Activated CD4-positive, alpha-beta memory T cell treated with anti-CD3 and anti-CD28 coated beads, Interleukin-2, amount 10 ng/mL, durations not matched to agents 7 days and 5 days (primary cell): Measurements from ENCODE around the gene EXOC4. TPM values are rescaled to one million over a fixed set of nuclear protein-coding genes. Genes with fewer than 3 reads are reported as not detected.
"Not testable (repeated sequence)": the region's sequence is repeated elsewhere in the genome, so short reads cannot be mapped to it uniquely, and the experiment has no call there.

Experiments used
- CTCF ChIA-PET: fragments of 350-600 bp; sonication (Branson Sonifier 250); formaldehyde crosslinking; loops from one replicate; lab custom pipeline; 2021; ENCODE audit warnings: antibody characterized with exemption, inconsistent platforms; lab: Charles Lee
- POLR2A ChIA-PET: fragments of 350-600 bp; sonication (Branson Sonifier 250); formaldehyde crosslinking; loops from one replicate; lab custom pipeline; 2021; ENCODE audit warnings: antibody characterized with exemption; lab: Charles Lee
- DNase-seq: peaks from one replicate; pipeline ENCODE4 v3.0.0-alpha.2; 2020
- H3K27ac Mint-ChIP-seq: one replicate; pipeline ENCODE4 v1.8.0; 2021; ENCODE audit warnings: mild to moderate bottlenecking, mixed read lengths
- H3K27me3 Mint-ChIP-seq: one replicate; pipeline ENCODE4 v1.8.0; 2021; ENCODE audit warnings: mixed read lengths
- H3K36me3 Mint-ChIP-seq: one replicate; pipeline ENCODE4 v1.8.0; 2021; ENCODE audit warnings: low read depth, mixed read lengths
- H3K4me1 Mint-ChIP-seq: one replicate; pipeline ENCODE4 v1.8.0; 2021; ENCODE audit warnings: mixed read lengths
- H3K4me3 Mint-ChIP-seq: one replicate; pipeline ENCODE4 v1.8.0; 2021; ENCODE audit warnings: mild to moderate bottlenecking, mixed read lengths
- H3K9me3 Mint-ChIP-seq: one replicate; pipeline ENCODE4 v1.8.0; 2021; ENCODE audit warnings: mixed read lengths
- total RNA-seq, 2 experiments: library from RNA; stranded (reverse); gene quantifications; one replicate each; pipeline ENCODE4 v1.2.3, GENCODE V29; 2021

Gene EXOC4
- total RNA-seq, 2 experiments from 2014 or later = 70.1 to 71.1 TPM

DNA sequence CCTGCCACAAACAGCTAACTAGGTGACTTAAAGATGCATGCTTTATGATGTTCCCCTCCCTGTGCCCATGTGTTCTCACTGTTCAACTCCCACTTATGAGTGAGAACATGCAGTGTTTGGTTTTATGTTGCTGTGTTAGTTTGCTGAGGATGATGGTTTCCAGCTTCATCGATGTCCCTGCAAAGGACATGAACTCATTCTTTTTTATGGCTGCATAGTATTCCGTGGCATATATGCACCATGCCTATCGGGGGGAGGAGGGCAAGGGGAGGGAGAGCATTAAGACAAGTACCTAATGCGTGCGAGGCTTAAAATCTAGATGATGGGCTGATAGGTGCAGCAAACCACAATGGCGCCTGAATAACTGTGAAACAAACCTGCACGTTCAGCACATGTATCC, 741.2 kb downstream of the EXOC4 start:
- POLR2A ChIA-PET, DNase-seq, H3K4me3 Mint-ChIP-seq, H3K36me3 Mint-ChIP-seq, H3K4me1 Mint-ChIP-seq, H3K27me3 Mint-ChIP-seq, CTCF ChIA-PET, H3K27ac Mint-ChIP-seq, H3K9me3 Mint-ChIP-seq: not testable (repeated sequence)

DNA sequence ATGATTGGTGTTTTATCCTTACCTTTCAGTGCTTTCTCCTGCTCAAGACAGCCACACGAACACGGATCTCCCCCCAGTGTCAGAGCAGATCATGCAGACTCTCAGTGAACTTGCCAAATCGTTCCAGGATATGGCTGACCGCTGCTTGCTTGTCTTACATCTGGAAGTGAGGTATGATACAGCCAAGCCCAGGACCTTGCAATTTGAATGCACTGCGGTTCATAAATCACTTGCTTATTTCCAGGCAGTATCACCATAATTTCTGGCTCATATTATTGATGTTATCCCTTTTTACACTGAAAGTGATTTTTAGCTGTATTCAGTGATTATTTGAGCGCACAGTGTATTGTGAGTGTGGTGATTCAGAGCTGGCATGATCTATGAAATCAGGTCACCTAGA, 744.6 kb downstream of the EXOC4 start:
- CTCF ChIA-PET = no interaction called here

DNA sequence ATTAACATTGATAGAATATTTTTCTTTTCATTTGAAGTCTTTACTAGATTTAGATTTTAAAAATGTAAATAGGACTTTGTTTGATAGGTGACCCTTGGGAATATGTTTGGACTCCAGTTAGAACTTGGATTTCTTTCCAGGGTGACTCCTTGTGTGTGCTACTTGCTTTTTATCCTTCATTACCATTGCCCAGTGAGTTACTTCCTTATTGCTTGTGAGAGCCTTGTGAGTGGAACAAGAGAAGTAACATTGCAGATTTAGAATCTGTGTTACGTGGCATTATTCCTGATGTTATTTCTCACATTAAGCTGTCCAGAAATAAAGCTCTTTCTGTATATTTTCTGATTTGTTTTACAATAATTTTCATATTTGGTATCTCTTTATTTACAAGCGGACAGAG, 746.3 kb downstream of the EXOC4 start:
- Mint-ChIP-seq H3K4me3 (no peak overlapping the region), H3K4me1 (no peaks in the 10 kb centered on the region), H3K9me3 (no peaks in the 10 kb centered on the region), H3K27ac (no peak overlapping the region), H3K36me3 (peaks cover 8% of the 10 kb centered on the region), H3K27me3 (no peaks in the 10 kb centered on the region)
- DNase-seq = no peak
- ChIA-PET CTCF (no interaction called here), POLR2A (no interaction called here)

More for the DNA sequence above, 744.6 kb downstream of the EXOC4 start:
- Mint-ChIP-seq H3K4me3 (no peak overlapping the region), H3K27me3 (no peaks in the 10 kb centered on the region), H3K9me3 (no peaks in the 10 kb centered on the region), H3K4me1 (no peaks in the 10 kb centered on the region), H3K27ac (no peak overlapping the region), H3K36me3 (peaks cover 8% of the 10 kb centered on the region)
- DNase-seq = no peak
- POLR2A ChIA-PET = no interaction called here

DNA sequence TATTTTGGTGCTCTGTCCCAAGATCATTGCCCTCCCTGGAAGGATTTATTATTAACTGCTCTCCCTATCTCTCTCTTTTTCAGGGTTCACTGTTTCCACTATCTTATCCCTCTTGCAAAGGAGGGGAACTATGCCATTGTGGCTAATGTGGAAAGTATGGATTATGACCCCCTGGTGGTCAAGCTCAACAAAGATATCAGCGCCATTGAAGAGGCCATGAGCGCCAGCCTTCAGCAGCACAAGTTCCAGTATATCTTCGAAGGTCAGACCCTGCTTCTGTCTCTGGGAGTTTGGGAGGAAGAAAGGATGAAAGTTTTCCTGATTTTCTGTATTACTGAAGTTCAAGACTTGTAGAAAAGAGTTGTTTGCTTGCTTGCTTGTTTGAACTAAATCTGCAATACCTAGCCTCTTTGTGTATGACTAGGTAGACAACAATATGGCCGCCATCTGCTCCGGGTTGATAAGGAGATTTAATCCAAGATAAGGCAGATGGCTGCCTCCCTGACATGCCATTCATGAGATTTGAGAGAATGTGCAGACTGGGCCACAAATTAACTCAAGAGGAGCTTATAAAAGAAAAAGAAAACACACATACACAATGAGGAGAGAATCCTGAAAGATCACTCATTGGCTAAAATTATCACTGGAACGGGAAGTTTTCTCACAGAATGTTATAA, 752.1 kb downstream of the EXOC4 start:
- Mint-ChIP-seq H3K9me3 (no peaks in the 10 kb centered on the region), H3K27ac (no peak overlapping the region), H3K36me3 (peaks cover 6% of the 10 kb centered on the region), H3K4me3 (no peak overlapping the region), H3K27me3 (no peaks in the 10 kb centered on the region), H3K4me1 (no peaks in the 10 kb centered on the region)
- DNase-seq = no peak
- CTCF ChIA-PET = no interaction called here
- POLR2A ChIA-PET = no interaction called here

DNA sequence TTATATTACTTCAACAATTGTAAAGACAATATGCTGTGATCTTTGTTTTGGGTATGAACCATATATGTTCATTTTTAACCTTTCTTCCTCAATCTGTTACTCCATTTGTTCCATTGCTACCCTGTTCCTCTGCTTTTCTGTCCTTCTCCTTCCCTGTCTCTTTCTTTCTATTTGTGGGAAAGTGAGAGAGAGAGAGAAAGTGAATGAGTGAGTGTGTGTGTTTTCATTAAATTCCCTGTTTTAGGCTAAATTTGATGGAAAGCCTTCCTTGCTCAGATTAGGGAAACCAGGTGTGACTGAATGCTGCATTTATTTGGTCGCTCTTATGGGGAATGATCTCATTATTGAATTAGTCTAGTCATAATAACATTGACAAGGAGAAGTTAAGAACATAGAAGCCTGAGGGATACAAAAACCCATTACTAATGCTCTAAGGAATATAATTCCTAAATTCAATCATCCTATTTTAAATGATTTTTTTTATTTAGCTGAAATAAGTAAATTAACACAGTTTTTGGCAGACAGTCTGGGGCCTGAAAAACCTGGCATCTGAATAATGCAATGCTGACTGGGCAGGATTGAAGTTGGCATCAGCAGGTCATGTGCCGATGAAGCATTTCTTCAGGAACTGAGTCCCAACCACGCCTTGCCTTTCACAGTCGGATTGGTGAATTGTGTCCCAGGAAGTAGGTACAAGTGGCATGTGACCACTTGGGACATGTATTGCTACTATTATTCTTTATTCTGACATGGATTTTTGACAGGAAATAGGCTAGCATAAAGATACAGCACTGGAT, 756.6 kb downstream of the EXOC4 start:
- ChIA-PET CTCF (no interaction called here), POLR2A (no interaction called here)
- H3K9me3 Mint-ChIP-seq = no peaks in the 10 kb centered on the region
- H3K4me3 Mint-ChIP-seq = no peak overlapping the region
- DNase-seq = no peak
- peaks cover 6% of the 10 kb centered on the region for H3K36me3 Mint-ChIP-seq
- no peak overlapping the region for H3K27ac Mint-ChIP-seq
- H3K27me3 Mint-ChIP-seq = no peaks in the 10 kb centered on the region
- no peaks in the 10 kb centered on the region for H3K4me1 Mint-ChIP-seq

DNA sequence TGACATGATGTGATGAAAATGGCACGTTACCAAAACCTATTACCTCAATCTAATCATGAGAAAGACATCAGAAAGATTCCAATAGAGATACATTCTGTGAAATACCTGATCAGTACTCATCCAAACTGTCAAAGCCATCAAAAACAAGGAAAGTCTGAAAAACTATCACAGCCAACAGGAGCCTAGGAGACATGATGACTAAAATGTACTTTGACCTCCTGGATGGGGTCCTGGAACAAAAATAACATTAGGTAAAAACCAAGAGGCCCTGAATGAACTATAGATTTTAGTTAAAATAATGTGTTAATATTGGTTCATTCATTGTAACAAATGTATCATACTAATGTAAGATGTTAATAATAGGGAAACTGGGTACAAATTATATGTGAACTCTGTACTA, 760.4 kb downstream of the EXOC4 start:
- no peaks in the 10 kb centered on the region for H3K27me3 Mint-ChIP-seq
- peaks cover 2% of the 10 kb centered on the region for H3K4me1 Mint-ChIP-seq
- CTCF ChIA-PET = no interaction called here
- H3K4me3 Mint-ChIP-seq = no peak overlapping the region
- no peaks in the 10 kb centered on the region for H3K9me3 Mint-ChIP-seq
- no peak for DNase-seq
- no peaks in the 10 kb centered on the region for H3K36me3 Mint-ChIP-seq
- H3K27ac Mint-ChIP-seq = no peak overlapping the region
- POLR2A ChIA-PET = no interaction called here

DNA sequence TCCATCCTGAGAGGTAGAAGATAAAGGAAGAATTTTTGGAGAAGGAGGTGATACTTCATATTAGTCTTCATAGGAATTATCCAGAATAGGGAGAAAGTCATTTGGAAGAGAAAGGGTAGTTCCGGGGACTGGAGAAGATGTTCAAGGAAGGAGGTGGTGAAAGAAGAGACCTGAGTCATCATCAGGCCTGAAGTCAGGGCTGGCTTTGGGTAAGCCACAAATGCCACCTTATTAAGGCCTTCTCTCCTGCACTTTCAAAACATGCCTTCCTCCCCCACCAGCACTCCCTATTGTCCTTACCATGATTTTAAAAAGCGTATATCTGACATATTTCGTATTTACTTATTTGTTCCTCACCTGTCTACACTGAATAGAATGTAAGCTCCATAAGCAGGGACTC, 762.1 kb downstream of the EXOC4 start:
- peaks cover 2% of the 10 kb centered on the region for H3K4me1 Mint-ChIP-seq
- CTCF ChIA-PET = no interaction called here
- DNase-seq = no peak

DNA sequence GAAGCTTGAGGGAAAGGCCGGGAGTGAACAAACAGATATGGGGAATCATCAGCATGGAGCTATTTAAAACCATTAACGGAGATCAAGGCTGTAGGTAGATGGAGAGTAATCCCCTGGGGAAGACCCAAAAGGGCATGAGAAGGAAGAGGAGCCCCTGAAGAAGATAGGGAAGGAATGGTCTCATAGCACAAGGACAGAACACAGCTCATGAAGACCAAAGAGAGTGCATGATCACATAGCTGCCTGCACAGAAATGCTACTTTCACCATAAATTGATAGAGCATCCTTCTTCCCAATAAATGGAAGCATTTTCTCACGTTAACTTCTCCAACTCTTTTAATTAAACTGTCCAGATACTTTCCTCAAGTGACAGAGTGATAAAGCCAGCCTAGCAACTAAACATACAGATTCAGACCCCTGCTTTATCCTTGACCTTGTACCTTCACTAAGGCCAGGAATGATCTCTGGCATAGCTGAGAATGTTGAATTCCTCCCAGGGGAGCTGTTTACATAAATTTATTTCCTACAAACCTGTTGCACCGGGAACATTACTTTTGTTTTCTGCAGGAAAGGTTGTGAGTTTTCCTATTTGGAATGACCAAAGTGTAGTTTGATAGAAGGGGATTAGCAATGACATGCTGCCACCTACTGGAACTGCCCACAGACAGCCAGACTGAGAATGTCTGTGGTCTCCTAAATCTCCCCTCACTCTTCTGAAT, 763.5 kb downstream of the EXOC4 start:
- DNase-seq = no peak
- no peak overlapping the region for H3K4me3 Mint-ChIP-seq
- H3K9me3 Mint-ChIP-seq = no peaks in the 10 kb centered on the region
- CTCF ChIA-PET = interaction anchor here (0.6 to 1.3 kb wide), 2 partner anchors 164 to 674 kb away, joined by 3 read pairs; no protein-coding TSS in a partner anchor
- POLR2A ChIA-PET = no interaction called here
- H3K4me1 Mint-ChIP-seq = peaks cover 2% of the 10 kb centered on the region
- no peak overlapping the region for H3K27ac Mint-ChIP-seq
- H3K36me3 Mint-ChIP-seq = no peaks in the 10 kb centered on the region
- no peaks in the 10 kb centered on the region for H3K27me3 Mint-ChIP-seq

More for the DNA sequence above, 762.1 kb downstream of the EXOC4 start:
- POLR2A ChIA-PET = no interaction called here
- no peaks in the 10 kb centered on the region for H3K27me3 Mint-ChIP-seq
- no peaks in the 10 kb centered on the region for H3K9me3 Mint-ChIP-seq
- H3K27ac Mint-ChIP-seq = no peak overlapping the region
- no peak overlapping the region for H3K4me3 Mint-ChIP-seq
- H3K36me3 Mint-ChIP-seq = no peaks in the 10 kb centered on the region

DNA sequence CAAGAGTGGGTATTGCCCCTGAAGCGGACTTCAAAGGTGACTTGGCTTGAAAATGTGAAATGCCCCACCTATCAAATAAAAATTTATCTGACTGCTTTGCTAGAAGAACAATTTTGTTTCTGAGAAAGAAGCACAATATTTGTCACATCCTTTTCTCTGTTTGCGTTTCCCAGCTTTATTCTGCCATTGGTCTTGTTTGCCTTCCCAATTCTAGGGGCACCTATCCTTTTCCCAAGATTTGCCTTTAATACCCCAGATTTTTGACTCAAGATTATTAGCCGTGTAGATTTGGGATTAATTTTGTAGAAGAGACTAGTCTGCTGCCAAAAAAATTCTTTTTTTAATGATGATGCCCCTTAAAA, 764.0 kb downstream of the EXOC4 start:
- Mint-ChIP-seq H3K4me1 (peaks cover 2% of the 10 kb centered on the region), H3K4me3 (no peak overlapping the region), H3K36me3 (no peaks in the 10 kb centered on the region), H3K27ac (no peak overlapping the region), H3K27me3 (no peaks in the 10 kb centered on the region), H3K9me3 (no peaks in the 10 kb centered on the region)
- CTCF ChIA-PET = interaction anchor here (1.2 to 1.3 kb wide), 2 partner anchors 17 to 165 kb away, joined by 3 read pairs; no protein-coding TSS in a partner anchor
- POLR2A ChIA-PET = no interaction called here
- DNase-seq = no peak

DNA sequence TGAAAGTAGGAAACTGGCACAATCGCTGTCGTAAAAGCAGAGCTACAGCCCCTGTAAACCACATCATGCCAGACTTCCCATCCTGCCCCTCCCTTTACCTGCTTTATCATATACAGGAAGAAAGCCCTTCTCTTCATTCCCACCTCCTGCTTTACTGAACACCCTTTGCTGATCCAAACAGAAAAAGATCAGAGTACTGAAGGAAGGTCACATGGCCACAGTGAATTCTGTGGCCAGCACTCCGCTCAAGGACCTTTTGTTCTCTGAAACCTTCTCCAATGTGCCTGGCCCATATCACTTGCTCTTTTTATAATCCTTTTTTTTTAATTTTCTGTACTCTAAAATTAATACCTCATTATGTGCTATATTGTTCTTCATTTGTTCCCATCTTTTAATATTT, 765.4 kb downstream of the EXOC4 start:
- Mint-ChIP-seq H3K9me3 (no peaks in the 10 kb centered on the region), H3K36me3 (no peaks in the 10 kb centered on the region), H3K4me1 (peaks cover 2% of the 10 kb centered on the region), H3K4me3 (no peak overlapping the region), H3K27me3 (no peaks in the 10 kb centered on the region), H3K27ac (no peak overlapping the region)
- CTCF ChIA-PET = no interaction called here
- no peak for DNase-seq
- POLR2A ChIA-PET = no interaction called here

DNA sequence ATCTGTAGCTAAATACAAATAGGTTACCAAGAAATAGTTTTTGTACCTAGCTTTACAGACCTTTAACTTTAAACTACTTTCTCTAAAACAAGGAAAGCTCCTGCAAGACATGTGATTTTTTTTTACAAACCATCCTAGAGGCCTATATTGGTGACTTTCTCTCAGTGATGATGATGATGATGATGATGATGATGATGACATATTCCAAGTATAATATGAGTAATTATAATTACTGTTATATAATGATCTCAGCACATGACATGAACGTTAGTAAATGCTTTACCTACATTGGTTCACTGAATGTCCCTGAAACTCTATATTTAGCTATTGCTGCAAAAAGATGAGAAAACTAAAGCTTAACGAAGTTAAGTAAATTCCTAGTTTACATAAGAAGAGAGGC, 766.4 kb downstream of the EXOC4 start:
- H3K9me3 Mint-ChIP-seq = no peaks in the 10 kb centered on the region
- no peak for DNase-seq
- CTCF ChIA-PET = interaction anchor here (0.6 kb wide), 1 partner anchor 227 kb away, joined by 5 read pairs; no protein-coding TSS in a partner anchor
- no peak overlapping the region for H3K27ac Mint-ChIP-seq
- H3K4me1 Mint-ChIP-seq = peaks cover 2% of the 10 kb centered on the region
- no peak overlapping the region for H3K4me3 Mint-ChIP-seq
- no peaks in the 10 kb centered on the region for H3K27me3 Mint-ChIP-seq
- no peaks in the 10 kb centered on the region for H3K36me3 Mint-ChIP-seq
- POLR2A ChIA-PET = no interaction called here

DNA sequence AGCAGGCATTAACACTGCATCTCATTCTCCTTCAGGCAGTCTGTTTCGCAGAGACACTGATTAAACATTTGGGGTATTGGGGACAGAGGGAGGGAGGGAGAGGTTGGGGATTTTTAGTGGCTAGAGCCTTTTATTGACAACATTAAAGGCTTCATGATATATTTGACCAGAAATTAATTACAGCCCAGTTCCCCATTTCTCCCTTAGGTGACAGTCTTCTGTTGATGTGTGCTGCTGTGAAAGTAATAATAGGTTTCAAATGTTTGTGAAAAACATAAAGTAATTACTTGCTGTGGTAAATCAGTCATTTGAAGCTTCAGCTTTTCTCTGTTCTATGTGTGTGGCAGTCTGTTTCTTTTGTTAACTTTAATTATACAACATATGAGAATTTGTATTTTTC, 769.0 kb downstream of the EXOC4 start:
- no peaks in the 10 kb centered on the region for H3K27me3 Mint-ChIP-seq
- ChIA-PET CTCF (no interaction called here), POLR2A (interaction anchor here (1.0 kb wide), 1 partner anchor 336 kb away, joined by 3 read pairs; no protein-coding TSS in a partner anchor)
- H3K36me3 Mint-ChIP-seq = no peaks in the 10 kb centered on the region
- H3K4me1 Mint-ChIP-seq = no peaks in the 10 kb centered on the region
- no peak for DNase-seq
- no peak overlapping the region for H3K4me3 Mint-ChIP-seq
- H3K27ac Mint-ChIP-seq = no peak overlapping the region
- no peaks in the 10 kb centered on the region for H3K9me3 Mint-ChIP-seq

DNA sequence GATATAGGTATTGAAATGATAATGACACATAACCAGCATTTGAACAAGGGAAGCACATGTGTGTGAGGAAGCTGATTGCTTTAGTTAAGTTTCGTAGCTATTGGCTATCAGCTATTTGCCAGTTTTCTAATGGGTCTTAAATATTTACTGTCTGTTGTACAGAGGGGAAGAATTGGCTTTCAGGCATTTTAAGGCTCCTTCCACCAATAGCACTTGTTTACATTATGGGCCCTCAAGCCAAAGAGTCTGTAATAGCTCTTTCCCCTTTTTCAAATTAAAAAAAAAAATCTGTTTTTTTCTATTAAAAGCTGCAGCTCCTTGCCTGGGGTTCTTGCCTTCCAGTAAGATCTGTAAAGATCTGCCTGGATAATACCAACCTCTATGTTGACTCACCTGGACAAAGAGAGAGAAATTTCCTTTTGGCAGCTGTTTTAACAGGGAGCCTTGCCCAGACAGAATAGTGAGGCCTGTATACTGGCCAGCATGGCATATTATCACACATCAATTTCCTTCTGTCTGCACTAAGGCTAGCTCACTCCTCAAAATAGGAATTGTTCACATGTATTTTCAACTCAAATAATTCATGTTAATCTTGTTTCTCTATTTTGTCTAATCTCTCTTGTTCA, 769.5 kb downstream of the EXOC4 start:
- Mint-ChIP-seq H3K4me1 (no peaks in the 10 kb centered on the region), H3K9me3 (no peaks in the 10 kb centered on the region), H3K27ac (no peak overlapping the region), H3K27me3 (no peaks in the 10 kb centered on the region), H3K4me3 (no peak overlapping the region), H3K36me3 (no peaks in the 10 kb centered on the region)
- no peak for DNase-seq
- POLR2A ChIA-PET = interaction anchor here (1.0 kb wide), 1 partner anchor 335 kb away, joined by 3 read pairs; no protein-coding TSS in a partner anchor
- CTCF ChIA-PET = no interaction called here
